ENCODE measurements around the gene TSPYL2. TPM values are rescaled to one million over a fixed set of nuclear protein-coding genes. Genes with fewer than 3 reads are reported as not detected.

The TSPYL2 gene
- total and polyA plus RNA-seq, 5 donors = 55.8 to 66.6 (median 60.7) TPM

DNA sequence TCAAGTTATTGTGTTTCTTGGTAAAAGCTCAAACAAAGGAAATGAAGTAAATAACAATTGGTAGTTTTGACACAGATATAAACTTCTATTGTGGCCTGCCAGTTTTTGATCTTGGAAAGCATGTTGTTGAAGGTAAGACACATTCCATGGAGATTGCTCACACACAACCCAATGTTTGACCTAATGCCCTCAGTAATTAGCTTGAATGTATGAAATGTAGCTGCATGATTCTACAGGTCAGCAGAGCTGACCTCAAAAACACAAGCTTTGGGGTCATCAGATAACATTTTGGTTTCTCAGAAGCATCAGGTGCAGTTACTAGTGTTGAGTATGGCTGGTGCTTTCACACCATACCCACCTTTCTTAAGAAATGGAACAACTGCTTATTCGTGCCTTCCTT is 17.1 kb upstream of the TSPYL2 start:
- Histone ChIP-seq H3K4me3 (ENCODE audit: low read length) (no peak overlapping the region), H3K4me1 (ENCODE audit: control insufficient read depth, insufficient read depth, low read length) (no peaks in the 10 kb centered on the region), H3K27ac (ENCODE audit: low read length) (no peak overlapping the region), H3K9me3 (ENCODE audit: control insufficient read depth, low read length) (no peaks in the 10 kb centered on the region), H3K27me3 (ENCODE audit: control insufficient read depth, insufficient read depth) (no peaks in the 10 kb centered on the region)
- DNase-seq (no peak), ATAC-seq (no peak)
- 96% methylated on average over 1 of the region's 1 CpG for WGBS
- intact Hi-C loops (cut with DNase I) = no loop called here

GRCh38 chrX:53071064-53071463 is 11.1 kb upstream of the TSPYL2 start:
- H3K27ac ChIP-seq (ENCODE audit: low read length) = no peak overlapping the region
- H3K27me3 ChIP-seq (ENCODE audit: control insufficient read depth, insufficient read depth) = no peaks in the 10 kb centered on the region
- 83% methylated on average over 10 of the region's 10 CpGs for WGBS

DNA sequence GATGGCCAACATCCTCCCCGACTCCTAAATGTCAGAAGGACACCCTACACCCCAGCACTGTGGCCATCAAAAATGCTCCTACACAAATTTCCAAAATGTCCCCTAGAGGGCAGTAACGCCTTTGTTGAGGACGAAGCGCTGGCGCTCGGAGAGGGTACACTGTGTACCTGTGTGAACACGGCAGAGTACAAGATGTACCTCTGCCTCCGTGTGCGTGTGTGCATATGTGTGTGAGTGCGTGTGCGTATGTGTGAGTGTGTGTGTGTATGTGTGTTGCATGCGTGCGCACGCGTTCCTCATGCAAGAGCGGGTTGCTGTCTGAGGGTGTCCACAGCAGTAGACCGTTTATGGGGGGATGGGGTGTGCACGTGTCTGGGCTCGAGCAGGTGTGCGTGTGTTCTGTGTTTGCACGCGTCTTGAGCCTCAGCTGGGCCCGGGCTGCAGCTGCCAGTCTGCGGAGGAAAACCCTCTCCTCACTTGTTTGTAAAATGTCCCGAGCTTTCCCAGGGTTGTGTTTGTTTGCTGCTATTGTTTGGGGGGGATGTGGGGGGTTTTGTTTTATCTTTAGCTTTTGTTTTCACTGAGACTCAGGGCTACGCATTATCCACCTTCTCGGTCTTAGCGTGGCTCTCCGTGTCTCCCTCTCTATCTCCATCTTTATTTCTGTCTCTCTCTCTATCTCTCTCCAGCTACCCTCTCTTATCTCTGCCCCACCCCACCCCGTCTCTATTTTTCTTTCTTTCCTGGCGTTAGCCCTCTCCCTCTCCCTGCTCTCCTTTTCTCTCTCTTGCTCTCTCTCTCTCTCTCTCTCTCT is 10.4 kb upstream of the TSPYL2 start:
- DNase-seq (peak; percentile 67 to 90 (median 75)), ATAC-seq (peak; percentile 87 to 94)
- Histone ChIP-seq H3K27me3 (ENCODE audit: control insufficient read depth, insufficient read depth) (no peaks in the 10 kb centered on the region), H3K4me1 (ENCODE audit: control insufficient read depth, insufficient read depth, low read length) (no peaks in the 10 kb centered on the region), H3K4me3 (ENCODE audit: low read length) (peak overlapping the region; percentile 23), H3K27ac (ENCODE audit: low read length) (peak overlapping the region; percentile 92), H3K9me3 (ENCODE audit: control insufficient read depth, low read length) (no peaks in the 10 kb centered on the region)
- 2% methylated on average over 31 of the region's 31 CpGs for WGBS
- intact Hi-C loops (cut with DNase I) = loop anchor here in 1 of 4 donors (2.0 kb wide), 1 partner anchor 17 kb away; no protein-coding TSS in a partner anchor

More at GRCh38 chrX:53071064-53071463, 11.1 kb upstream of the TSPYL2 start:
- Histone ChIP-seq H3K9me3 (ENCODE audit: control insufficient read depth, low read length) (no peaks in the 10 kb centered on the region), H3K4me1 (ENCODE audit: control insufficient read depth, insufficient read depth, low read length) (no peaks in the 10 kb centered on the region), H3K4me3 (ENCODE audit: low read length) (no peak overlapping the region)
- no peak for ATAC-seq
- no peak for DNase-seq
- intact Hi-C loops (cut with DNase I) = no loop called here

GRCh38 chrX:53072418-53073114 is 9.6 kb upstream of the TSPYL2 start:
- Histone ChIP-seq H3K4me1 (ENCODE audit: control insufficient read depth, insufficient read depth, low read length) (no peaks in the 10 kb centered on the region), H3K9me3 (ENCODE audit: control insufficient read depth, low read length) (no peaks in the 10 kb centered on the region), H3K4me3 (ENCODE audit: low read length) (peak overlapping the region; percentile 23), H3K27me3 (ENCODE audit: control insufficient read depth, insufficient read depth) (no peaks in the 10 kb centered on the region), H3K27ac (ENCODE audit: low read length) (peak overlapping the region; percentile 92)
- DNase-seq (no peak), ATAC-seq (no peak)
- intact Hi-C loops (cut with DNase I) = loop anchor here in 1 of 4 donors (2.0 kb wide), 1 partner anchor 16 kb away; no protein-coding TSS in a partner anchor
- 71% methylated on average over 9 of the region's 9 CpGs for WGBS

- no peaks in the 10 kb centered on the region for H3K27me3 ChIP-seq (ENCODE audit: control insufficient read depth, insufficient read depth)
- H3K27ac ChIP-seq (ENCODE audit: low read length) = peak overlapping the region; percentile 45
- 55% methylated on average over 6 of the region's 6 CpGs for WGBS
- no peaks in the 10 kb centered on the region for H3K9me3 ChIP-seq (ENCODE audit: control insufficient read depth, low read length)
- no peaks in the 10 kb centered on the region for H3K4me1 ChIP-seq (ENCODE audit: control insufficient read depth, insufficient read depth, low read length)
- intact Hi-C loops (cut with DNase I) = loop anchor here in 1 of 4 donors (2.0 kb wide), 1 partner anchor 16 kb away; no protein-coding TSS in a partner anchor
- H3K4me3 ChIP-seq (ENCODE audit: low read length) = no peak overlapping the region
- ATAC-seq (no peak), DNase-seq (no peak)
Measured at GRCh38 chrX:53073115-53073586, 9.0 kb upstream of the TSPYL2 start.

GRCh38 chrX:53075011-53075410 is 7.2 kb upstream of the TSPYL2 start:
- Histone ChIP-seq H3K4me1 (ENCODE audit: control insufficient read depth, insufficient read depth, low read length) (no peaks in the 10 kb centered on the region), H3K27ac (ENCODE audit: low read length) (no peak overlapping the region), H3K27me3 (ENCODE audit: control insufficient read depth, insufficient read depth) (no peaks in the 10 kb centered on the region), H3K9me3 (ENCODE audit: control insufficient read depth, low read length) (no peaks in the 10 kb centered on the region), H3K4me3 (ENCODE audit: low read length) (no peak overlapping the region)
- DNase-seq (no peak), ATAC-seq (no peak)
- intact Hi-C loops (cut with DNase I) = no loop called here
- WGBS = 80% methylated on average over 7 of the region's 7 CpGs

DNA sequence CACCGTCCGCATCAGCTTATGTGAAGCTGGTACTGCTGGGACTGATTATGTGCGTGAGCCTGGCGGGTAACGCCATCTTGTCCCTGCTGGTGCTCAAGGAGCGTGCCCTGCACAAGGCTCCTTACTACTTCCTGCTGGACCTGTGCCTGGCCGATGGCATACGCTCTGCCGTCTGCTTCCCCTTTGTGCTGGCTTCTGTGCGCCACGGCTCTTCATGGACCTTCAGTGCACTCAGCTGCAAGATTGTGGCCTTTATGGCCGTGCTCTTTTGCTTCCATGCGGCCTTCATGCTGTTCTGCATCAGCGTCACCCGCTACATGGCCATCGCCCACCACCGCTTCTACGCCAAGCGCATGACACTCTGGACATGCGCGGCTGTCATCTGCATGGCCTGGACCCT is 5.5 kb upstream of the TSPYL2 start:
- Histone ChIP-seq H3K4me3 (ENCODE audit: low read length) (no peak overlapping the region), H3K27ac (ENCODE audit: low read length) (no peak overlapping the region), H3K9me3 (ENCODE audit: control insufficient read depth, low read length) (no peaks in the 10 kb centered on the region), H3K27me3 (ENCODE audit: control insufficient read depth, insufficient read depth) (no peaks in the 10 kb centered on the region), H3K4me1 (ENCODE audit: control insufficient read depth, insufficient read depth, low read length) (no peaks in the 10 kb centered on the region)
- ATAC-seq (no peak), DNase-seq (no peak)
- WGBS = 97% methylated on average over 21 of the region's 21 CpGs
- intact Hi-C loops (cut with DNase I) = no loop called here

GRCh38 chrX:53077207-53078197 is 4.7 kb upstream of the TSPYL2 start:
- H3K27ac ChIP-seq (ENCODE audit: low read length) = no peak overlapping the region
- DNase-seq = peak in 2 of 3 donors; percentile 46 to 64
- intact Hi-C loops (cut with DNase I) = no loop called here
- no peak overlapping the region for H3K4me3 ChIP-seq (ENCODE audit: low read length)
- H3K27me3 ChIP-seq (ENCODE audit: control insufficient read depth, insufficient read depth) = no peaks in the 10 kb centered on the region
- H3K4me1 ChIP-seq (ENCODE audit: control insufficient read depth, insufficient read depth, low read length) = no peaks in the 10 kb centered on the region
- WGBS = 93% methylated on average over 27 of the region's 27 CpGs
- H3K9me3 ChIP-seq (ENCODE audit: control insufficient read depth, low read length) = no peaks in the 10 kb centered on the region
- ATAC-seq = no peak

GRCh38 chrX:53078943-53079342 is 3.2 kb upstream of the TSPYL2 start:
- no peak for ATAC-seq

More at GRCh38 chrX:53078943-53079342, 3.2 kb upstream of the TSPYL2 start:
- WGBS = 78% methylated on average over 1 of the region's 1 CpG
- no peak overlapping the region for H3K27ac ChIP-seq (ENCODE audit: low read length)
- no peaks in the 10 kb centered on the region for H3K9me3 ChIP-seq (ENCODE audit: control insufficient read depth, low read length)
- intact Hi-C loops (cut with DNase I) = no loop called here
- no peaks in the 10 kb centered on the region for H3K4me1 ChIP-seq (ENCODE audit: control insufficient read depth, insufficient read depth, low read length)
- no peak for DNase-seq
- H3K4me3 ChIP-seq (ENCODE audit: low read length) = no peak overlapping the region
- no peaks in the 10 kb centered on the region for H3K27me3 ChIP-seq (ENCODE audit: control insufficient read depth, insufficient read depth)
